Activated CD4-positive, alpha-beta T cell treated with anti-CD3 and anti-CD28 coated beads, Interleukin-2, amount 50 U/mL, for 24 hours (primary cell): ENCODE data around the gene HMGN2.
A peak's percentile ranks its signal among the peaks of the same experiment; 100 is the strongest.

Source experiments
- DNase-seq, 2 donors: peaks; one replicate each; pipeline ENCODE4 v3.0.0-alpha.2; 2020; ENCODE audit warnings: low read depth in 1 of 2, low spot score in 1 of 2

The HMGN2 gene

GRCh38 chr1:26472320-26472900 lies at the start of gene HMGN2:
TSS of gene HMGN2 (plus strand) at chr1:26472440. CDS start at chr1:26472613, 173 bp downstream.
- DNase-seq: peak; percentile 71 to 88

DNA sequence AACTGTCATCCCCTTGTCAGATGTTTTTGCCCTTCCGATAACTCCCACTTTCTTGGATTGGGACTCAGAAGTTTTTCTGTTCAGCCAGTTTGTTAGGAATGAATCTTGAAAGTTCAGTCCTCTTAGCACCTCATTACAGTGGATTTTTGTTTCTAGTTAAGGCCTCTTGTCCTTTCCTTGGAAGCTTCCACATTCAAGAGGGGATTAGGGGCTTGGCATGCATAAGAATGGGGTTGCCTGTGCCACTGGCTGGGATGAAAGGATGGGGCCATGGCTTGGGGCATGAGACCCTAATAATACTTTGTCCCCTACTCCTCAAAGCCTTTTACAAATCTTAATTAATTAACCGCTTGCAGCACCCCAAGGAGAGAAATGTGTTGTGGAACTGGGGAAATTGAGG lies 42.5 kb upstream of the HMGN2 start:
- DNase-seq: no peak

- DNase-seq: peak; percentile 98
These were observed 40.1 kb upstream of the HMGN2 start, which contains the start of gene DHDDS for GRCh38 chr1:26431979-26432695. TSS of gene DHDDS (plus strand) at chr1:26432321. CDS start at chr1:26432946, 625 bp downstream.

- DNase-seq: no peak
These were observed 39.4 kb upstream of the HMGN2 start for GRCh38 chr1:26432793-26433192.

DNA sequence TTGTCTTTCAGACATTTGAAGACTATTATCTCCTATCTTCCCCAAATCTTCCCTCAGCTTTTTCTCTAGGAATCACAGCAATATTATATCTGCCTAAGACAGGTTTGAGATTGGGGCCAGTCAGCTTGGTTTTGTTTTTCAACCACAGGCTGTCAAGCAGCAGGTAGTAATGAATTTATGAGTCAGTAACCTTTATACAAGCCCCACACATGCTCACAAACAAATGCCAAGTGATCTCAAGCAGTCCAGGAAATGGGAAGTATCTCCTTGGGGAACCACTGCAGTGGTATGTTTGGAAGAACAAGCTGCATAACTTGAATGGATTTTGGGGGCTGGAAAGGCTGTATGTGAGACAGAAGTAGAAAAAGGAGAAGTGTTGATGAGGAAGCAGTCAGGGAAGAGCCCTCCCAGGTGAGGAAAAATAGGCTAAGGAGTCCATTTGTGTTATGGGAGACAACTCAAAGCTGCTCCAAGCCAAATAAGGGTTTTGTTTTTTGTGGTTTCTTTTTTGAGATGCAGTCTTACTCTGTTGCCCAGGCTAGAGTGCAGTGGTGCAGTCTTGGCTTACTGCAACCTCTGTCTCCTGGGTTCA lies 38.0 kb upstream of the HMGN2 start:
- no peak for DNase-seq

DNA sequence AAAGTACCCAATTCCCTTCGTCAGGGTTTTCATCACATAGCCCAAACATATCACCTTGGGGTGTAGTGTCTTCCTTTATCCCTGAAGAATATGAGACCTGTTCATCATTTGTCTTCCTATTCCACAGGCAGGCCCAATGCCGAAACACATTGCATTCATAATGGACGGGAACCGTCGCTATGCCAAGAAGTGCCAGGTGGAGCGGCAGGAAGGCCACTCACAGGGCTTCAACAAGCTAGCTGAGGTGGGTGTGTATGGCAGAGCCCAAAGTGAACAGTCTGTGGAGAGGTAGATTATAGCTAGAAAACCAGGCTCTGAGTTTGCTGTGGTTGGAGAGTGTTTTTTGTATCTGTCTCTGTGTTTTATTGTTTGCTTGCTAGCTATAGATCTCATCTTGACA lies 34.2 kb upstream of the HMGN2 start:
- no peak for DNase-seq

GRCh38 chr1:26440259-26440658 lies 32.0 kb upstream of the HMGN2 start:
- DNase-seq: no peak

- DNase-seq: no peak
These were observed 22.4 kb upstream of the HMGN2 start for GRCh38 chr1:26449868-26450267.

- DNase-seq: no peak
These were observed 21.3 kb upstream of the HMGN2 start for GRCh38 chr1:26450908-26451307.

DNA sequence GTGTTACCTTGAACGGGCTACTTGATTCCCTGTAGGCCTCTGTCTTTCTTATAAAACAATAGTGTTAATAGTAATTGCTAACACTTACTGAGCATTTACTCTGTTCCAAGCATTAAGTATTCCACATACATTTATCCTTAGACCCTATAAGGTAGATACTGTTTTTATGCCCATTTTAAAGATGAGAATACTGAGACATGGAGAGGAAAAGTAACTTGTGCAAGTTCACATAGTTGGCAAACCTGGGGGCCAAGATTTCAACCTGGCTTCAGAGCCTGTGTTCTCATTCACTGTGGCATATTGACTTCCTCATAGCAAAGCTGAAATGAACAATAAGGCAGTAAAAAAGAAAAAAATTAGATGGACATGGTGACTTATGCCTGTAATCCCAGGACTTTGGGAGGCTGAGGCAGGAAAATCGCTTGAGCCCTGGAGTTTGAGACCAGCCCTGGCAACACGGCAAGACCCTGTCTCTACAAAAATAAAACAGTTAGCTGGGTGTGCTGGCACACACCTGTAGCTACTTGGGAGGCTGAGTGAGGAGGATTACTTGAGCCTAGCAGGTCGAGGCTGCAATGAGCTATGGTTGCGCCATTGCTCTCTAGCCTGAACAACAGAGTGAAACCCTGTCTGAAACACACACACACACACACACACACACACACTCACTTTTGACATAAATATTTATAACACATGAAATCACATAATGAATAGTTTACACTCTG lies 19.6 kb upstream of the HMGN2 start:
- DNase-seq: no peak

- DNase-seq: no peak
These were observed 13.1 kb upstream of the HMGN2 start for GRCh38 chr1:26459148-26459547.

GRCh38 chr1:26459573-26460031 lies 12.6 kb upstream of the HMGN2 start:
- no peak for DNase-seq

DNA sequence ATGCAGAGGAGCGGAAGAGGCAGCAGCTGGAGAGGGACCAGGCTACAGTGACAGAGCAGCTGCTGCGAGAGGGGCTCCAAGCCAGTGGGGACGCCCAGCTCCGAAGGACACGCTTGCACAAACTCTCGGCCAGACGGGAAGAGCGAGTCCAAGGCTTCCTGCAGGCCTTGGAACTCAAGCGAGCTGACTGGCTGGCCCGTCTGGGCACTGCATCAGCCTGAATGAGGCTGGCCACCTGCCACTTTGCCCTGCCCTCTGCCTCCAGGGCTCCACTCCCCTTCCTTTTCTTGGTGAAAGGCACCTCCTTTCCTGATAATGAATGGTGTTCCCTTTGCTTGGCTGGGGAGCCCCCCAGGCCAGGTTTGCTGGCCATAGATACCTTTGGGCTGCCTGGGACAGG lies 3.3 kb upstream of the HMGN2 start:
- no peak for DNase-seq

GRCh38 chr1:26469558-26469957 lies 2.7 kb upstream of the HMGN2 start:
- no peak for DNase-seq

- no peak for DNase-seq
These were observed 1.3 kb upstream of the HMGN2 start for GRCh38 chr1:26470878-26471497.

- DNase-seq: peak; percentile 8 to 13
These were observed 531 bp upstream of the HMGN2 start for GRCh38 chr1:26471498-26472319.

GRCh38 chr1:26472901-26473845 lies 933 bp downstream of the HMGN2 start:
- DNase-seq: peak; percentile 87 to 89

GRCh38 chr1:26474818-26475217 lies 2.6 kb downstream of the HMGN2 start:
- DNase-seq: no peak

DNA sequence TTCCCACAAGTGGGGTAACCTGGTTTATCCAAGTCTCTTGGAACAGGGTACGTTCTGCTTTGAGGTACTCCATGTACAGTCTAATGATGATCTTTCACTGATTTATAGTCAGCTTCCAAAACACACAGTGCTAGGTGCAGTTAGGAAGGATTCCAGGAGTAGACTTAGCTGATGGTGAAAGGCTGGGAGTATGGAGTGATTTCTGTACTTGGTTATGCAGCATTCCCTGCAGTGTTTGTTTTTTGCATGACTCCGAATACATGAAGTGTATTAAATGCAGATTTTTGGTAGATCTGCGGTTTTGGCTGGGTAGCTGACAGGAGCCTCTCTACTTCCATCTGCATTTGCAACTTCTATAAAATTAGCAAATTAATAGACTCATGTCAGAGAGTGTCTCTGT lies 3.7 kb downstream of the HMGN2 start:
- no peak for DNase-seq
